Bronchial epithelial cell (primary cell): ENCODE data around the gene LIN37. TPM values are rescaled to one million over a fixed set of nuclear protein-coding genes. Genes with fewer than 3 reads are reported as not detected.

Source experiments
- DNase-seq: peaks from one replicate; pipeline ENCODE4 v3.0.0-alpha.2; 2010; ENCODE audit warnings: low read depth
- FAIRE-seq: peaks from 2 replicates; lab custom pipeline; 2011; peaks lifted over from hg19 to GRCh38; lab: Jason Lieb, UNC
- H3K27me3 ChIP-seq: 2 replicates; pipeline ENCODE4 v1.5.1; 2011; ENCODE audit warnings: low read length; ENCODE audit not compliant: control insufficient read depth, insufficient read depth
- H3K36me3 ChIP-seq: 2 replicates; pipeline ENCODE4 v1.5.1; 2011; ENCODE audit warnings: low read length; ENCODE audit not compliant: control insufficient read depth, insufficient read depth
- H3K4me3 ChIP-seq: 2 replicates; pipeline ENCODE4 v1.5.1; 2011; ENCODE audit warnings: mild to moderate bottlenecking, low read depth, low read length, control low read depth
- CTCF ChIP-seq: IDR thresholded peaks from 2 replicates; pipeline ENCODE4 v1.5.1; 2011; ENCODE audit warnings: mild to moderate bottlenecking, moderate library complexity, low read length, control low read depth, inconsistent platforms; ENCODE audit not compliant: insufficient read depth, severe bottlenecking
- total RNA-seq: library from RNA; depleted of rRNA; stranded (reverse); fragments of >200 nt; gene quantifications from 2 replicates; pipeline ENCODE4 v1.2.1, GENCODE V29; 2014

The LIN37 gene
- total RNA-seq, 1 donor from 2014 or later = 5.3 TPM

GRCh38 chr19:35738021-35738886, 10.1 kb upstream of the LIN37 start:
- Histone ChIP-seq H3K4me3 (no peak overlapping the region), H3K27me3 (no peaks in the 10 kb centered on the region), H3K36me3 (peaks cover 32% of the 10 kb centered on the region)
- FAIRE-seq (no peak), DNase-seq (no peak)
- no peak for TF ChIP-seq CTCF

- no peak overlapping the region for H3K4me3 ChIP-seq
- peaks cover 27% of the 10 kb centered on the region for H3K36me3 ChIP-seq
- TF ChIP-seq CTCF = no peak
- H3K27me3 ChIP-seq = no peaks in the 10 kb centered on the region
- FAIRE-seq (no peak), DNase-seq (no peak)
These were observed 9.5 kb upstream of the LIN37 start for GRCh38 chr19:35738887-35739229.

DNA sequence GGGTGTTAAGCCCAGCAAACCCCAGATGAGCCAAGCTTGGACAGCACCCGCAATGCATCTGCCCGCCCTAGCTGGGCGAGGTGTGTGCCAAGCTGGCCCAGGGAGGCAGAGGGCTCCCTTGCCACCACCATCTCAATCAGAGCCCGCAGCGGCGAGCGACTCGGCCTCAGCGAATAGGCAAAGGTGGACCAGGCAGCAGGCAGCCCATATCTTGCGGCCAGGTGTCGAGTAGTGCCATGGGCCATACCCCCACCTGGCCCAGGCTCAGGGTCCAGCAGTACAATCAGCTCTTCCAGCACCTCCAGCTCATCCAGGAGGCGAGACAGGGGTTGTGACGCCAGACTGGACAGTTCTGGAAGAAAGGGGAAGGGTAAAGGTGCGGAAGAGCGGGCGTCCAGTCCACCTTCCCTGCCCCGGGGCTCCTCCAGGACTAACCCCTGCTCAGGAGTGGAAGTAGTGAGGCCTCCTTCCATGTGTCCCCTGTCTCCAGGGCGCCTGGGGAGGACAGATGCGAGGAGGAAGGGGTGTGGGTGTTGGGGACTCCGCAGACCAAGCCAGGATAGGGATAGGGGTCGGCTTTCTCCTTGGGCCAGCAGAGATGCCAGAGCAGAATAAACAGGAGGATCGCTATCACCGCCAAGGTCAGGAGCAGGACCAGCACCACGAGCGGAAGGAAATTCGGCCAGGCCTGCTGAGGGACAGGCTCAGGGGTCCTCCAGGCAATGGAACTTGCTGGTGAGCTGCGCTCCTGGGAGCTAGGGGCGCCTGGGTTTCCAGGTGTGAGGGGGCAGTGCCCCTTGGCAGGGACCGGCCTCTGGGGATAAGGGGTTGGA, 8.9 kb upstream of the LIN37 start:
- H3K4me3 ChIP-seq = no peak overlapping the region
- peaks cover 23% of the 10 kb centered on the region for H3K36me3 ChIP-seq
- no peak for DNase-seq
- H3K27me3 ChIP-seq = no peaks in the 10 kb centered on the region
- no peak for FAIRE-seq
- no peak for TF ChIP-seq CTCF

- Histone ChIP-seq H3K36me3 (peaks cover 22% of the 10 kb centered on the region), H3K4me3 (peak overlapping the region; percentile 62), H3K27me3 (no peaks in the 10 kb centered on the region)
- FAIRE-seq = no peak
- no peak for TF ChIP-seq CTCF
- DNase-seq = no peak
These were observed 8.3 kb upstream of the LIN37 start for GRCh38 chr19:35740108-35740422.

DNA sequence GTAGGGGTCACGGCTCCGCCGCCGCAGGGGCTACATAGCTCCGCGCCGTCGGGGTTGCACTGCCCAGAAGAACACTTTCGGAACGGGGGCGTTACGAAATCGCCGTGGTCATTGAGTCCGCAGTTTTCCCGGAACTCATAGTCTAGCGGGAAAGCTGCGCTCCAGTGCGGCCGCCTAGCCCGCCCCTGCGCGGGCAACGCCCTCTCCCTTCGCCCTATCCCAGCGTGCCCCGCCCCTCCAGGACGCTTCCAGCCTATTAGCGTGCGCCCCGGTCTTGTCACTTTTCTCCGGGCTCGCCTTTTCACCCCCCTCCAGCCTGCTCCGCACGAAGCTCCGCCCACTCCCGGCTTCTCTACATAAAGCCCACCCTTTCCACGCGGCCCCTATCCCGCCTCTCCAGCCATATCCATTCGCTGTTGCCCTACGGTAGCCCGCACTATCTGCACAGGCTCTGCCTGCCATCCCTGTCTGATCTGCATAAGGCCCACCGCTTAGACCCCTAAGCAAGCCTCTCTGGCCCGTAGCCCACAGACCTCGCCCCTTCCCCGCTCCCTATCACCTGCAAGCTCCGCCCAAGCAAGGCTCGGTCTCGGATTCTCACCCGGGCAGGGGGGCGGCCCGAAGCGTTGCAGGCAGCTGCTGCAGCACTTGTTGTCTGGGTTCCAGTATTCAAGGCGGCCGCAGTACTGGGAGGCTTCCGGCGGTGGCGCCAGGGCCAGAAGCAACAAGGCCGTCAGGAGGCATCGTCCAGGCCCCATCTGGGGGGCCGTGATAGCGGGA, 7.8 kb upstream of the LIN37 start:
- Histone ChIP-seq H3K4me3 (peak overlapping the region; percentile 62), H3K27me3 (no peaks in the 10 kb centered on the region), H3K36me3 (peaks cover 18% of the 10 kb centered on the region)
- no peak for TF ChIP-seq CTCF
- FAIRE-seq (no peak), DNase-seq (peak; percentile 85)
